GM12878 (cell line): ENCODE data around the gene GAR1. TPM values are rescaled to one million over a fixed set of nuclear protein-coding genes. Genes with fewer than 3 reads are reported as not detected.

Experiments
- ATAC-seq: fragments of 200-7000 bp; cut with Tn5 transposase; 3 replicates; pipeline ENCODE4 v1.9.1; 2020; ENCODE audit warnings: mild to moderate bottlenecking, moderate library complexity
- BruUV-seq: library from RNA; stranded (reverse); fragments of 400-500 nt; replicated peaks from 2 replicates; lab custom pipeline; 2021; lab: Mats Ljungman, UMichigan
- CTCF ChIA-PET: fragments of 300-600 bp; sonication (Branson Sonifier 250); formaldehyde crosslinking; extraction: SDS; loops from one replicate; lab custom pipeline; 2021; ENCODE audit warnings: inconsistent platforms; lab: Yijun Ruan, JAX
- POLR2A ChIA-PET: fragments of 350-600 bp; formaldehyde crosslinking; extraction: SDS; loops from one replicate; lab custom pipeline; 2021; ENCODE audit warnings: inconsistent platforms; lab: Charles Lee
- RAD21 ChIA-PET: fragments of 300-600 bp; sonication (Branson Sonifier 250); formaldehyde crosslinking; loops from one replicate; lab custom pipeline; 2023; ENCODE audit warnings: antibody characterized with exemption; ENCODE audit not compliant: unreplicated experiment; lab: Charles Lee
- SMC1A ChIA-PET: fragments of 300-600 bp; sonication (Branson Sonifier 250); formaldehyde crosslinking; loops from one replicate; lab custom pipeline; 2023; ENCODE audit not compliant: unreplicated experiment, uncharacterized antibody; lab: Charles Lee
- DNase-seq: peaks from one replicate; pipeline ENCODE4 v3.0.0-alpha.2; 2011; ENCODE audit warnings: low read depth, low spot score
- FAIRE-seq: peaks from 3 replicates; lab custom pipeline; 2011; peaks lifted over from hg19 to GRCh38; lab: Jason Lieb, UNC
- H2AFZ ChIP-seq: 2 replicates; pipeline ENCODE4 v1.6.0; 2011; ENCODE audit warnings: low read depth, low read length, control low read depth; ENCODE audit not compliant: control insufficient read depth
- H3K27ac ChIP-seq: 2 replicates; pipeline ENCODE4 v1.5.1; 2011; ENCODE audit warnings: control low read depth; ENCODE audit not compliant: control insufficient read depth, insufficient read depth
- H3K27me3 ChIP-seq, 2 experiments: replicated peaks in 1 of 2; 2 replicates each; pipeline versions ENCODE4 v1.6.0 to v1.6.1; 2011; ENCODE audit warnings: low read length in 1 of 2; ENCODE audit not compliant: control insufficient read depth in 2 of 2, insufficient read depth in 2 of 2
- H3K36me3 ChIP-seq, 2 experiments: 2 replicates each; pipeline ENCODE4 v1.5.1; 2011; ENCODE audit warnings: low read length in 1 of 2; ENCODE audit not compliant: control insufficient read depth in 2 of 2, insufficient read depth in 2 of 2
- H3K4me1 ChIP-seq: 2 replicates; pipeline ENCODE4 v1.6.1; 2011; ENCODE audit warnings: mild to moderate bottlenecking, low read length, moderate library complexity, mixed read lengths; ENCODE audit not compliant: control insufficient read depth, insufficient read depth
- H3K4me2 ChIP-seq: 2 replicates; pipeline ENCODE4 v1.6.0; 2011; ENCODE audit warnings: control low read depth; ENCODE audit not compliant: control insufficient read depth, insufficient read depth
- H3K4me3 ChIP-seq: fragments of 200-600 bp; sonication (generic); 2 replicates; pipeline ENCODE4 v1.5.1; 2016
- H3K79me2 ChIP-seq: 2 replicates; pipeline ENCODE4 v1.6.0; 2011; ENCODE audit warnings: low read length; ENCODE audit not compliant: control insufficient read depth, insufficient read depth
- H3K9ac ChIP-seq: 2 replicates; pipeline ENCODE4 v1.8.0; 2011; ENCODE audit warnings: low read length, control low read depth, mixed read lengths; ENCODE audit not compliant: control insufficient read depth, insufficient read depth
- H3K9me3 ChIP-seq: replicated peaks from 3 replicates; pipeline ENCODE4 v1.5.1; 2011; ENCODE audit warnings: mild to moderate bottlenecking, low read length; ENCODE audit not compliant: control insufficient read depth, insufficient read depth
- H4K20me1 ChIP-seq: 2 replicates; pipeline ENCODE4 v1.6.0; 2011; ENCODE audit not compliant: control insufficient read depth, insufficient read depth
- BACH1 ChIP-seq: fragments of 450-650 bp; IDR thresholded peaks from 2 replicates; pipeline ENCODE4 v1.6.1; 2017; ENCODE audit warnings: mild to moderate bottlenecking, borderline replicate concordance
- BMI1 ChIP-seq: fragments of 450-650 bp; IDR thresholded peaks from 2 replicates; pipeline ENCODE4 v1.6.1; 2016; ENCODE audit warnings: mild to moderate bottlenecking, moderate library complexity, borderline replicate concordance
- CHD4 ChIP-seq: fragments of 200-600 bp; sonication (generic); IDR thresholded peaks from 2 replicates; pipeline ENCODE4 v1.6.1; 2016; ENCODE audit warnings: mild to moderate bottlenecking
- CTCF ChIP-seq, 3 experiments: IDR thresholded peaks in 2 of 3; conservative IDR thresholded peaks in 1 of 3; 2 replicates each; pipeline ENCODE4 v1.5.1; 2011; ENCODE audit warnings: low read depth in 3 of 3, low read length in 3 of 3, mild to moderate bottlenecking in 3 of 3, control low read depth in 2 of 3, moderate library complexity in 2 of 3, inconsistent platforms in 1 of 3, mixed read lengths in 1 of 3; ENCODE audit not compliant: control insufficient read depth in 2 of 3, insufficient read depth in 1 of 3; ENCODE audit errors: extremely low read depth in 1 of 3
- GABPA ChIP-seq: IDR thresholded peaks from 2 replicates; pipeline ENCODE4 v1.6.1; 2014; ENCODE audit warnings: antibody characterized with exemption, low read depth, mild to moderate bottlenecking, inconsistent platforms
- IKZF2 ChIP-seq, 2 experiments: fragments of 450-650 bp; IDR thresholded peaks; 2 replicates each; pipeline ENCODE4 v1.6.1; 2017; ENCODE audit warnings: mild to moderate bottlenecking in 2 of 2, moderate library complexity in 2 of 2
- MTA2 ChIP-seq: fragments of 450-650 bp; IDR thresholded peaks from 2 replicates; pipeline ENCODE4 v1.6.1; 2016; ENCODE audit warnings: low read depth, mild to moderate bottlenecking, moderate library complexity
- MTA3 ChIP-seq: IDR thresholded peaks from 2 replicates; pipeline ENCODE4 v1.6.1; 2012; ENCODE audit warnings: low read length, inconsistent platforms, borderline replicate concordance
- NR2F1 ChIP-seq: fragments of 450-650 bp; conservative IDR thresholded peaks from 2 replicates; pipeline ENCODE4 v1.6.1; 2017; ENCODE audit warnings: mild to moderate bottlenecking
- RAD21 ChIP-seq: IDR thresholded peaks from 2 replicates; pipeline ENCODE4 v1.6.1; 2011; ENCODE audit warnings: mild to moderate bottlenecking, low read depth, low read length, moderate library complexity; ENCODE audit not compliant: insufficient read depth
- SMAD5 ChIP-seq: IDR thresholded peaks from 2 replicates; pipeline ENCODE4 v1.6.1; 2016; ENCODE audit warnings: antibody characterized with exemption, low read depth
- STAT1 ChIP-seq: fragments of 450-650 bp; conservative IDR thresholded peaks from 2 replicates; pipeline ENCODE4 v1.6.1; 2014; ENCODE audit warnings: antibody characterized with exemption, mild to moderate bottlenecking
- STAT3 ChIP-seq: IDR thresholded peaks from 2 replicates; pipeline ENCODE4 v1.6.1; 2011; ENCODE audit warnings: low read depth, low read length, improper control_type of control experiment
- SUZ12 ChIP-seq: fragments of 200-600 bp; sonication (generic); IDR thresholded peaks from one replicate; pipeline ENCODE4 v1.6.1; 2018; ENCODE audit warnings: antibody characterized with exemption, mild to moderate bottlenecking; ENCODE audit not compliant: unreplicated experiment
- WRNIP1 ChIP-seq: IDR thresholded peaks from 2 replicates; pipeline ENCODE4 v1.6.1; 2011; ENCODE audit warnings: low read depth, low read length, improper control_type of control experiment, borderline replicate concordance
- ZBTB40 ChIP-seq: fragments of 450-650 bp; IDR thresholded peaks from 2 replicates; pipeline ENCODE4 v1.6.1; 2016; ENCODE audit warnings: mild to moderate bottlenecking, moderate library complexity, borderline replicate concordance
- ZNF217 ChIP-seq: fragments of 450-650 bp; IDR thresholded peaks from 2 replicates; pipeline ENCODE4 v1.6.1; 2017; ENCODE audit warnings: antibody characterized with exemption, mild to moderate bottlenecking
- WGBS: methylation state at CpG from one replicate; pipeline ENCODE4 v1.1.6; 2016; ENCODE audit warnings: low lambda C conversion rate; ENCODE audit not compliant: insufficient replicate concordance, insufficient coverage; ENCODE audit errors: missing lambda C conversion rate; 5-methylcytosine and 5-hydroxymethylcytosine counted together
- in situ Hi-C: fragments of 300-500 bp; cut with MboI; formaldehyde crosslinking; loops from 9 replicates; pipeline ENCODE4 v1.14.3; 2018; ENCODE audit warnings: mixed read lengths
- intact Hi-C: fragments of 100-400 bp; cut with micrococcal nuclease; formaldehyde crosslinking; loops from one replicate; pipeline ENCODE4 v1.14.2; 2022; ENCODE audit not compliant: unreplicated experiment
- polyA plus RNA-seq, 11 experiments: library from polyadenylated mRNA; depleted of rRNA in 4 of 11; unstranded in 6 of 11; stranded (reverse) in 5 of 11; fragments of >200 nt; fragmentation: Nextera tagmentation in 4 of 11; fragmentation: Illumina TruSeq in 1 of 11; extraction: Ambion mirVana in 4 of 11; extraction: Trizol in 1 of 11; gene quantifications; 1 replicate in 1 of 11; 2 replicates in 10 of 11; pipeline versions ENCODE4 v1.2.1 to v1.2.3, GENCODE V29; 2011 to 2016; ENCODE audit warnings: inconsistent platforms in 2 of 11, missing spikeins in 2 of 11, low read depth in 1 of 11
- total RNA-seq, 4 experiments: library from RNA; depleted of rRNA in 3 of 4; stranded (reverse); fragments of >200 nt in 3 of 4; fragmentation: Illumina TruSeq in 1 of 4; extraction: Trizol in 1 of 4; gene quantifications; 2 replicates each; pipeline versions ENCODE4 v1.2.1 to v1.2.3, GENCODE V29; 2013 to 2021

GAR1 gene
- total and polyA plus RNA-seq, 10 of the 15 experiments (the other 5 are each of a cell fraction or from before 2014, with no cell fraction given) = 11.7 to 76.3 (median 29.8) TPM

- TF ChIP-seq WRNIP1 (no peak), RAD21 (no peak), CHD4 (no peak), SMAD5 (no peak), GABPA (no peak), NR2F1 (no peak), MTA3 (no peak), CTCF (IDR thresholded peaks at IDR 0.05 in 2 of 3, conservative IDR thresholded peaks at IDR 0.05 in 1 of 3; ENCODE audit: control insufficient read depth in 2 of 3, extremely low read depth in 1 of 3, insufficient read depth in 1 of 3, low read depth in 3 of 3, low read length in 3 of 3) (no peak)
Measured at GRCh38 chr4:109801099-109801789, 14.3 kb upstream of the GAR1 start (continued).

- Histone ChIP-seq H3K9me3 (no peaks in the 10 kb centered on the region), H3K79me2 (no peaks in the 10 kb centered on the region), H3K4me2 (no peak within 1 kb of the TSS), H2AFZ (no peak within 1 kb of the TSS), H3K4me3 (no peak within 1 kb of the TSS), H3K4me1 (no peaks in the 10 kb centered on the region), H4K20me1 (no peaks in the 10 kb centered on the region), H3K27ac (no peak within 1 kb of the TSS), H3K9ac (no peak within 1 kb of the TSS), H3K27me3 (peaks cover 0 to 2% of the 10 kb centered on the region in 2 experiments; a peak in 1 of 4 replicates), H3K36me3 (no peaks in the 10 kb centered on the region)
- intact Hi-C loops = no loop called here
- in situ Hi-C loops = no loop called here
- ATAC-seq (no peak), FAIRE-seq (no peak), DNase-seq (no peak)
- ChIA-PET POLR2A (interaction anchor here (0.6 kb wide), 1 partner anchor 174 kb away, joined by 3 read pairs; no protein-coding TSS in a partner anchor), RAD21 (interaction anchor here (1.8 to 2.3 kb wide), 2 partner anchors 71 to 98 kb away, joined by 5 to 6 read pairs; partner anchors contain the start of gene CASP6), SMC1A (interaction anchor here (0.8 to 1.1 kb wide), 3 partner anchors 175 to 239 kb away, joined by 3 to 4 read pairs (median 3); no protein-coding TSS in a partner anchor), CTCF (interaction anchor here (0.8 to 2.0 kb wide), 8 partner anchors 101 to 379 kb away, joined by 3 to 5 read pairs (median 3); partner anchors contain the start of gene SEC24B)
- 57% methylated on average over 2 of the region's 2 CpGs for WGBS
- no TSS peak for BruUV-seq
- TF ChIP-seq ZNF217 (no peak), ZBTB40 (no peak), SUZ12 (no peak), IKZF2 (IDR thresholded peaks at IDR 0.05) (no peak), STAT3 (no peak), STAT1 (no peak), BMI1 (no peak), BACH1 (no peak), MTA2 (no peak)
Measured at GRCh38 chr4:109801895-109802319, 13.7 kb upstream of the GAR1 start, which contains the start of gene CFI. TSS of gene CFI (minus strand) at chr4:109801999. CDS start at chr4:109801971, 28 bp downstream.
